GM20000 (cell line): Measurements from ENCODE around the gene JUN.

Experiments used
- DNase-seq: peaks from one replicate; pipeline ENCODE4 v3.0.0; 2012; ENCODE audit warnings: low spot score
- CTCF ChIP-seq: IDR thresholded peaks from 2 replicates; pipeline ENCODE4 v1.5.1; 2012; ENCODE audit warnings: mild to moderate bottlenecking, control low read depth; ENCODE audit errors: extremely low read depth, missing control alignments

JUN gene

DNA sequence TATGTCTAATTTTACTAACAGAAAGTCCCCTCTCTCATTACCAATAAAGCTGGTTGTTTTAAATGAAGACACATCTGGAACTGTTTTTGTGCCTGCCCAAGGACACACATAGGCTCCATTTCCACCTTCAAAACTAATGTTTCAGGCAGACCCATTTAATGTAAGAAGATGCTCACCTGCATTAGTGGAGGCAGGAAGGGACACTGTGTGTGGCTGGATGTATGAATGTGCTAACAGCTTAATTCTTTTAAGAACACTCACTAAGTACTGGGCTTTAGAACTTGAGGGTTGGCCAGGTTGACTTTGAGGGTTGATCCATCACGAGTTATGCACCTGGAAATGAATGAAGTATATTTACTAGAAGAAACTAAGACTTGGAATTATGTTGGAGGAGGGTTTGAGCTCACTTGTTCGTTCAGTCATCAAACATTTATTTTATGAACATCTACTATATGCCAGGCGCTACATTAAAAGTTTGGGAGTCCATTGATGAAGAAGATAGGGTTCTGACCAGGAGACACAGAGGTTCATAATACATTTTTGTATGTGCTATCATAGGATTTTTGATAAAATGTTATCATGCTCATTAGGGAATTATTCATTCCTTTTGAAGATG, 5.4 kb downstream of the JUN start:
- TF ChIP-seq CTCF: no peak
- no peak for DNase-seq

GRCh38 chr1:58774027-58774426, 9.8 kb downstream of the JUN start:
- DNase-seq: no peak
- no peak for TF ChIP-seq CTCF

DNA sequence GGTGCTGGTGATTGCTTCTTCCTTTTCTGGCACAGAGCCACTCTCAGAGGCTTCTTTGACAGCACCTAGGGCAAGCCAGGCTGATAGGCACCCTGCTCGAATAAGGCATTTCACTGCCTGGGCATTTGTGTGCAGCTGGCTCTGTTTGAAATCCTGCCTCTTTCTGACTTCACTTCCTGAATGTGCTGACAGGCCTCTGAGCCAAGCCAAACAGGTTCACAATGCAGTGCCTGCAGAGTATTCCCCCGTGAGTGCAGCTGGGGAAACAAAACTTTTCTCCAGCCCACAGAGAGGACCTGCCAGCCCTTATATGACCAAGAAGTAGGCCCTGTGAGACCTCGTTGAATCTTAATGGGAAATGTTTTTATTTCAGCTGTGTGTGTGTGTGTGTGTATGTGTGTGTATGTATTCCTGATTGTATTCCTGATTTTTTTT, 10.4 kb downstream of the JUN start:
- TF ChIP-seq CTCF: no peak
- peak; percentile 42 for DNase-seq

DNA sequence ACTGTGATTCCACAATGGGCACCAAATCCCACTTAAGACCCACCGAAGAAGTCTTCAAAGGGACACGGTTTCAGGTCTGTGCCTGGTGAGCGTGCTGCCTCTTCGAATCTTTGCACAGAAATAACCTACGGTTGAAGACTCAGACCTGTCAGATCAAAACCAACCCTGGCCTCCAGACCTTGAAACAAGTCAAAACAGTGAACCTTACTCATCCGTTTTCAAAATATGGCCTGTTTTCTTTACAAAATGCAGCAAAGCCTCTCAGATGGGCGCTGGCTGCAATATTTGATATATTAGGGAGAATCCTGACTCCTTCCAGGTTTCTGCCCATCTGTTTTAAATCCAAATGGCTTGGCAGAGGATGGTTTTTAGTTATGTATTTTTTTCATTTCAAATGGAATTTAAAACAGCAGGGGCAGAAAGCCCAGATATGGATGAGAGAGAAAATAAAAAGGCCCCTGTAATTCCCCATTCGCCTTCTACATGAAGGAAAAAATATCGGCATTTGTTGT, 14.0 kb downstream of the JUN start:
- TF ChIP-seq CTCF: no peak
- no peak for DNase-seq

GRCh38 chr1:58768971-58769808, 14.7 kb downstream of the JUN start:
- peak; percentile 62 for TF ChIP-seq CTCF
- DNase-seq: peak; percentile 31

- TF ChIP-seq CTCF: no peak
- DNase-seq: no peak
These were observed 15.6 kb downstream of the JUN start for GRCh38 chr1:58768191-58768731.

- no peak for TF ChIP-seq CTCF
- no peak for DNase-seq
These were observed 16.7 kb downstream of the JUN start for GRCh38 chr1:58767143-58767542.
